Endometrial microvascular endothelial cells (primary cell): ENCODE results near the gene MTNR1B. TPM values are rescaled to one million over a fixed set of nuclear protein-coding genes. Genes with fewer than 3 reads are reported as not detected.

Experiments used
- in situ Hi-C: cut with HindIII; loops from 2 replicates; pipeline ENCODE4 v1.10.0; 2017; ENCODE audit warnings: low sequenced_read_pairs, low pct_unique_long_range_greater_than_20kb; ENCODE audit errors: inconsistent ontology term
- total RNA-seq: library from RNA; depleted of rRNA; stranded (reverse); fragments of >200 nt; gene quantifications from one replicate; pipeline ENCODE4 v1.2.3, GENCODE V29; 2015; ENCODE audit errors: inconsistent ontology term

Gene MTNR1B
- total RNA-seq: not detected

- in situ Hi-C loops: no loop called here
These were observed at the start of gene MTNR1B for GRCh38 chr11:92969634-92970347. Gene MTNR1B (plus strand): TSS chr11:92969651. CDS start chr11:92969726, 75 bp downstream.

- in situ Hi-C loops: no loop called here
These were observed 49.1 kb upstream of the MTNR1B start for GRCh38 chr11:92920331-92920730.

GRCh38 chr11:92922731-92923130 is 46.7 kb upstream of the MTNR1B start:
- in situ Hi-C loops: no loop called here

- in situ Hi-C loops: no loop called here
These were observed 40.2 kb upstream of the MTNR1B start for GRCh38 chr11:92929246-92929645.

- in situ Hi-C loops: no loop called here
These were observed 39.8 kb upstream of the MTNR1B start for GRCh38 chr11:92929653-92930052.

GRCh38 chr11:92931746-92932422 is 37.6 kb upstream of the MTNR1B start:
- in situ Hi-C loops: no loop called here

GRCh38 chr11:92939305-92939704 is 30.1 kb upstream of the MTNR1B start:
- in situ Hi-C loops: no loop called here

- in situ Hi-C loops: no loop called here
These were observed 27.5 kb upstream of the MTNR1B start for GRCh38 chr11:92941676-92942571.

- in situ Hi-C loops: no loop called here
These were observed 22.7 kb upstream of the MTNR1B start for GRCh38 chr11:92946707-92947106.

GRCh38 chr11:92948116-92948515 is 21.3 kb upstream of the MTNR1B start:
- in situ Hi-C loops: no loop called here

- in situ Hi-C loops: no loop called here
These were observed 15.4 kb upstream of the MTNR1B start for GRCh38 chr11:92954003-92954402.

- in situ Hi-C loops: no loop called here
These were observed 13.6 kb upstream of the MTNR1B start for GRCh38 chr11:92955860-92956259.

- in situ Hi-C loops: no loop called here
These were observed 8.6 kb upstream of the MTNR1B start for GRCh38 chr11:92960886-92961285.

- in situ Hi-C loops: no loop called here
These were observed 7.0 kb upstream of the MTNR1B start for GRCh38 chr11:92962446-92962845.

- in situ Hi-C loops: no loop called here
These were observed 5.0 kb upstream of the MTNR1B start for GRCh38 chr11:92964471-92964870.

- in situ Hi-C loops: no loop called here
These were observed 4.3 kb upstream of the MTNR1B start for GRCh38 chr11:92965196-92965595.

GRCh38 chr11:92967178-92967577 is 2.3 kb upstream of the MTNR1B start:
- in situ Hi-C loops: no loop called here

- in situ Hi-C loops: no loop called here
These were observed 1.6 kb upstream of the MTNR1B start for GRCh38 chr11:92967867-92968266.

- in situ Hi-C loops: no loop called here
These were observed 188 bp upstream of the MTNR1B start for GRCh38 chr11:92969293-92969633.

GRCh38 chr11:92972248-92972647 is 2.8 kb downstream of the MTNR1B start:
- in situ Hi-C loops: no loop called here
